Stimulated activated naive B cell treated with anti-CD40 and anti-IgM and Interleukin-4, amounts not matched to agents 10 μg/mL and 1 μg/mL and 100 μg/mL, for 72 hours (primary cell): Measurements from ENCODE around the gene KRTAP4-5.
"Not testable (repeated sequence)": the region's sequence is repeated elsewhere in the genome, so short reads cannot be mapped to it uniquely, and the experiment has no call there.

Experiments
- ATAC-seq, 2 donors: fragments of 150-1000 bp; cut with Tn5 transposase; replicated peaks; 2 replicates each; pipeline ENCODE4 v1.10.0; 2021; ENCODE audit warnings: moderate library complexity in 1 of 2
- DNase-seq: peaks from one replicate; pipeline ENCODE4 v3.0.0; 2021
- H3K27ac Mint-ChIP-seq: one replicate; pipeline ENCODE4 v1.8.0; 2022; ENCODE audit warnings: mild to moderate bottlenecking, mixed read lengths
- H3K27me3 Mint-ChIP-seq, 2 donors: one replicate each; pipeline ENCODE4 v1.8.0; 2022; ENCODE audit warnings: mixed read lengths in 2 of 2
- H3K36me3 Mint-ChIP-seq, 2 donors: one replicate each; pipeline ENCODE4 v1.8.0; 2022; ENCODE audit warnings: mixed read lengths in 2 of 2, mild to moderate bottlenecking in 1 of 2
- H3K4me1 Mint-ChIP-seq, 2 donors: one replicate each; pipeline ENCODE4 v1.8.0; 2022; ENCODE audit warnings: mixed read lengths in 2 of 2, mild to moderate bottlenecking in 1 of 2
- H3K4me3 Mint-ChIP-seq, 2 donors: one replicate each; pipeline ENCODE4 v1.8.0; 2022; ENCODE audit warnings: mild to moderate bottlenecking in 2 of 2, mixed read lengths in 2 of 2, moderate library complexity in 1 of 2
- H3K9me3 Mint-ChIP-seq, 2 donors: one replicate each; pipeline ENCODE4 v1.8.0; 2022; ENCODE audit warnings: mixed read lengths in 2 of 2, mild to moderate bottlenecking in 1 of 2

The KRTAP4-5 gene

DNA sequence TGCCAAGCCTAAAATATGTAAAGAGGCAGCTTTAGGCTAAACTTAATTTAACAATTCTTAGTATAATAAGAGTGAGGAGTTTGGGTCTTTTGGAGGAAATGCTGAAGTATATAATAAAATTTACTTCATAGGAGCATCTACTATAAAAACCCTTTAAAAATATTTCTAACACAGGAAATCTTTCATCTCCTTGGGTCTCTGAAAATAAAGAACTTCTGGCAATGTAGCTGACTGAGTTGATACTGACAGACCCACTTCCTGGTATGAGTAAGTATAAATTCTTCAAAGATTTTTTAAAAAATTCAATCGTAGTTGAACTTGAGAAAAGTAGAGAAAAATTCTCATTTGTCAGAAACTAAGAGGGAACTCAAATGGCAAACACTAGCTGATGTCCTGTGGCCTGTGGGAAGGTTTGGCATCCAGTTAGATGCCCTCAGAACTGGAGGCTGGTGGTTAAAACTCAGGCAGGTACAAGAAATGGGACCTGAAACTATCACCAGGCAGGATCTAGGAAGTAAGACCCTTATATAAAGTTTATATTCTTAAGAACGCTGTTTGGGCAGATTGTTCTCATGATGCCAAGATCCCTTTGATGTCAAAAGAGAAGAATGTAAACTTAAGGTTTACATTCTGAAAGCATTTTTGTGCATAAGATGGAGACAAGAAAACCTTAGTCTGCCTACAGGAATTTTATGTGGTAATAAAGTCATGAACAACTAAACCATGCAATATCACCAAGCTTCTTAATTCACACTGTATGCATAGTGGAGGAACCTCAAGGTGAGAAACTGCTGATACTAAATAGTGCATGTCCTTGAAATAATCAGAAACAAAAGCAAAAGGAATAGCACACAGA is 15.5 kb downstream of the KRTAP4-5 start:
- Mint-ChIP-seq H3K4me3 (no peak overlapping the region), H3K27ac (peak overlapping the region; percentile 69), H3K36me3 (peaks cover 0 to 14% of the 10 kb centered on the region in 2 donors), H3K4me1 (peaks cover 14 to 27% of the 10 kb centered on the region in 2 donors), H3K27me3 (no peaks in the 10 kb centered on the region), H3K9me3 (peaks cover 7 to 14% of the 10 kb centered on the region in 2 donors)
- DNase-seq (no peak), ATAC-seq (no peak)

DNA sequence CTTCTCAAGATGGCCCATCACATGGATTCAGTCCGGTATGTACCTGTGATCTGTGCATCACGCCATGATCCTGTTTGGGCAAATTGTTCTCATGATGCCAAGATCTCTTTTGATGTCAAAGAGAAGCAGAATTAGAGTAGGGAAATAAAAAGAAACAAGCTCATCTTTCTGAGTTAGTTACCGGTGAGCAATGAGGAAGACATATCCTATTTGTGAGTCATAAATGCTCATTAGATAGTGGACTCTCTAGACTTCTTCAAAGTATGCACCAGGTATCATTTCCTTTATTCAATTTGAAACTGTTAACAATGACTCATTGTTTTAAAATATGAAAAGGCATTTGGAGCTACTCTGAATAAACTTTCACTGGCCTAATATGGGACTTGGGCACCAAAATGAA is 17.6 kb downstream of the KRTAP4-5 start:
- DNase-seq (no peak), ATAC-seq (peak; percentile 99 to 100)
- peaks cover 2 to 5% of the 10 kb centered on the region in 2 donors for H3K9me3 Mint-ChIP-seq
- peak overlapping the region; percentile 48 for H3K27ac Mint-ChIP-seq
- H3K4me3 Mint-ChIP-seq: peak overlapping the region in 1 of 2 donors; percentile 7
- peaks cover 0 to 1% of the 10 kb centered on the region in 2 donors for H3K36me3 Mint-ChIP-seq
- no peaks in the 10 kb centered on the region for H3K27me3 Mint-ChIP-seq
- peaks cover 20 to 32% of the 10 kb centered on the region in 2 donors for H3K4me1 Mint-ChIP-seq

DNA sequence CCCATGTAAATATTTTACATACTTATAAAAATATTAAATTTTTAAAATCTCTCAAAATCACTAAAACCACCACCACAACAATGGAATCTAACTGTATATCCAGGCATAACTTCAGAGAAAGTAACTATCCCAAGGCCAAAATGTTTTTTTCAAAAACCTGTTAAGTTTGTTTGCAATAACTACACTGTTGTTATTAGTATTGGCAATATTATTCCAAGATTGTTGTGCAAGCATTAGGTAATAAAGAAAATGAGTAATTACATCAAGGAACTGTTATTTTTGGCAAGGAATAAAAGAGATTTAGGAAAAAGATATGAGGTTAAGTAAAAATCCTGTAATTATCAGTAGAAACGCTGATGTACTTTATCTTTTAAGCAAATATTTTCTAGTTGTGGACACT is 22.3 kb downstream of the KRTAP4-5 start:
- ATAC-seq (no peak), DNase-seq (no peak)
- Mint-ChIP-seq H3K9me3 (peaks cover 2 to 5% of the 10 kb centered on the region in 2 donors), H3K27ac (no peak overlapping the region), H3K36me3 (peaks cover 0 to 8% of the 10 kb centered on the region in 2 donors), H3K27me3 (no peaks in the 10 kb centered on the region), H3K4me3 (no peak overlapping the region), H3K4me1 (peaks cover 33 to 53% of the 10 kb centered on the region in 2 donors)

DNA sequence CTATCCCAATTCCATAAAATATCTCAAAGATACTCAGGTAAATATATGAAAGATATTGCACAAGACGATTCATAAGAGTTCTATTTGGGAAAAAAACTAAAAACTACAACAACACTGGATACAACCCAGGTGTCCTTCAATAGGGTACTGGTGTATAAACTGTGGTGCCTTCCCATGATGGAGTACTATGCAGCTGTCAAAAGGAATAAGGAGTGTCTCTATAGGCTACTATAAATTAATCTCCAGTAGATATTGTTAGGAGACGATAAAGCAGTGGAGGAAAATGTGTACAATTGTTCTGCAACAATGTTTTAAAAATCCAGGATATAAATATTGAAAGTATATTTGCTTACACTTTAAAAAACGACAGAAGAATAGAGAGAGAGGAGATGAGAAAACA is 23.2 kb downstream of the KRTAP4-5 start:
- Mint-ChIP-seq H3K4me1 (peaks cover 27 to 43% of the 10 kb centered on the region in 2 donors), H3K4me3 (no peak overlapping the region), H3K36me3 (peaks cover 0 to 9% of the 10 kb centered on the region in 2 donors), H3K27ac (no peak overlapping the region), H3K9me3 (peaks cover 3 to 7% of the 10 kb centered on the region in 2 donors), H3K27me3 (no peaks in the 10 kb centered on the region)
- DNase-seq: no peak
- no peak for ATAC-seq

DNA sequence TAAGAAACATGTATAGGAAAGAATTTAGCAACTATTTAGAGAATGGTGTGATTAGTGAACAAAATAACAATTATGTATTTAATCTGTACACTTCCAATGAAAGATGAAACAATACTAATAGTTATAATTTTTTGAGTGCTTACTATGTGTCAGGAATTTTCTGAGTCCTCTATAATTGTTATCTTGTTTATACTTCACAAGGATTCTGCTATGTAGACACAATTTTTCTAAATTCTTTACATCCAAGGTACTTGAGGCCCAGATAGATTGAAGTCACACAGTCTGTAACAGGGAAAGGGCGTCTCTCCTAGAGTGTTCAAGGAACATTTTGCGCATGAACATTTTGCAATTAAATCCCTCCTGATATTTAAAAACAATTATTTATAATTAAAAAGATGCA is 24.6 kb downstream of the KRTAP4-5 start:
- ATAC-seq (no peak), DNase-seq (no peak)
- Mint-ChIP-seq H3K4me1 (peaks cover 26 to 41% of the 10 kb centered on the region in 2 donors), H3K27ac (no peak overlapping the region), H3K27me3 (no peaks in the 10 kb centered on the region), H3K36me3 (peaks cover 0 to 9% of the 10 kb centered on the region in 2 donors), H3K4me3 (no peak overlapping the region), H3K9me3 (peaks cover 3 to 7% of the 10 kb centered on the region in 2 donors)

DNA sequence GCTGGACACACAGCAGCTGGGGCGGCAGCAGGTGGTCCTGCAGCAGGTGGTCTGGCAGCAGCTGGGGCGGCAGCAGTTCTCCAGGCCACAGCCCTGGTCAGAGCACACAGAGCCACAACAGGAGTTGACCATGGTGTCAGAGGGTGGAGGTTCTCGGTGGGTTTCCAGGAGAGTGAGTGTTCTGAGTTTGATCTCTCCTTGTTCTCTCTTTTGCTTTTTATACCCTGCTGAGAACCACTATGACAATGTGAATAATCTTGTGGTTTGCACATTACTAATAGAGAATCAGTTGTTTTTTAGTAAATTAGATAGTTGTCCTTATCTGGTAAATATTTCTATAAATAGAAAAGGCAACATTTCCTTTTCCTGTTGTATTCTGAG is 25.6 kb downstream of the KRTAP4-5 start, which contains the start of gene KRTAP4-12:
KRTAP4-12 (minus strand) TSS at position 192 of the 381 bp plus-strand sequence; CDS start at position 132, 60 bp downstream.
- not testable (repeated sequence) for H3K9me3 Mint-ChIP-seq, DNase-seq, H3K27me3 Mint-ChIP-seq, H3K36me3 Mint-ChIP-seq
- peaks cover 29 to 46% of the 10 kb centered on the region in 2 donors for H3K4me1 Mint-ChIP-seq
- peak within 1 kb of the TSS; percentile 76 for H3K27ac Mint-ChIP-seq
- ATAC-seq: peak; percentile 27 to 43
- H3K4me3 Mint-ChIP-seq: peak within 1 kb of the TSS; percentile 17 to 55

DNA sequence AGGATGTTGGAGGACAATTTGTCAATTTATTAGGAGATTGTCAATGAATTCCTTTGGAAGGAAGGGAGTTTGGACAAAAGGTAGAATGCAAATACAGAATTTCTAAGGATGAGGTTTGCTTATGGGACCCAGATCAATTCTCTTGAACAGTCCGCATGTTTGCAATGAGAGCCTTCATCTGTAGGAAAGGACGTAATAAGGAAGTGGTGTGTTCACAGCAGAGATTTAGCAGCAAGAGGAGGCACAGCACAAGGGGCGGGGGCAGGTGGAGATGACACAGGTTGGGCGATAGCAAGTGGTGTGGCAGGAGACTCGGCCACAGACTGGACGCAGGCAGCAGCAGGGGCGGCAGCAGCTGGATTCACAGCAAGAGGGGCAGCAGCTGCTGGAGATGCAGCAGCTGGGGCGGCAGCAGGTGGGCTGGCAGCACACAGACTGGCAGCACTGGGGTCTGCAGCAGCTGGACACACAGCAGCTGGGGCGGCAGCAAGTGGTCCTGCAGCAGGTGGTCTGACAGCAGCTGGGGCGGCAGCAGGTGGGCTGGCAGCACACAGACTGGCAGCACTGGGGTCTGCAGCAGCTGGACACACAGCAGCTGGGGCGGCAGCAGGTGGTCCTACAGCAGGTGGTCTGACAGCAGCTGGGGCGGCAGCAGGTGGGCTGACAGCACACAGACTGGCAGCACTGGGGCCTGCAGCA is 26.2 kb downstream of the KRTAP4-5 start:
- Mint-ChIP-seq H3K27ac (peak overlapping the region; percentile 76), H3K4me3 (peak overlapping the region; percentile 12 to 55), H3K4me1 (peaks cover 28 to 51% of the 10 kb centered on the region in 2 donors)
- peak in 1 of 2 donors; percentile 46 for ATAC-seq
- H3K36me3 Mint-ChIP-seq, H3K9me3 Mint-ChIP-seq, DNase-seq, H3K27me3 Mint-ChIP-seq: not testable (repeated sequence)

DNA sequence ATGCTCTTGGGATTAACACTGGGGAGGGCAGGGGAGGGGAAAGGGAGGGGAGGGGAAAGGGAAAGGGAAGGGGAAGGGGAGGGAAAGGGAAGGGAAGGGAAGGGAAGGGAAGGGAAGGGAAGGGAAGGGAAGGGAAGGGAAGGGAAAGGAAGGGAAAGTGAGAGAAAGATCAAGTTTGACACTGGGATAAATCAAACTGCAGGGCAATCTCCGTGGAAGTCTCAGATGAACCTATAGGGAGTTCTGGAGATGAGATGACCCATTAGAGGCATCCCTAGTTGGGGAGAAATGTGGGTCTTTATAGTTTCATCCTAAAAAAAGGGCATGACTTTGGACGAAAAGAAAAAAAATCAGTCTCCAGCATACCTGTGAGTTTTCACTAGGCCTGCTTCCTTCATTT is 27.9 kb downstream of the KRTAP4-5 start:
- H3K36me3 Mint-ChIP-seq: peaks cover 0 to 9% of the 10 kb centered on the region in 2 donors
- peaks cover 34 to 63% of the 10 kb centered on the region in 2 donors for H3K4me1 Mint-ChIP-seq
- ATAC-seq (no peak), DNase-seq (no peak)
- no peak overlapping the region for H3K4me3 Mint-ChIP-seq
- peaks cover 3 to 7% of the 10 kb centered on the region in 2 donors for H3K9me3 Mint-ChIP-seq
- H3K27ac Mint-ChIP-seq: no peak overlapping the region
- H3K27me3 Mint-ChIP-seq: no peaks in the 10 kb centered on the region

DNA sequence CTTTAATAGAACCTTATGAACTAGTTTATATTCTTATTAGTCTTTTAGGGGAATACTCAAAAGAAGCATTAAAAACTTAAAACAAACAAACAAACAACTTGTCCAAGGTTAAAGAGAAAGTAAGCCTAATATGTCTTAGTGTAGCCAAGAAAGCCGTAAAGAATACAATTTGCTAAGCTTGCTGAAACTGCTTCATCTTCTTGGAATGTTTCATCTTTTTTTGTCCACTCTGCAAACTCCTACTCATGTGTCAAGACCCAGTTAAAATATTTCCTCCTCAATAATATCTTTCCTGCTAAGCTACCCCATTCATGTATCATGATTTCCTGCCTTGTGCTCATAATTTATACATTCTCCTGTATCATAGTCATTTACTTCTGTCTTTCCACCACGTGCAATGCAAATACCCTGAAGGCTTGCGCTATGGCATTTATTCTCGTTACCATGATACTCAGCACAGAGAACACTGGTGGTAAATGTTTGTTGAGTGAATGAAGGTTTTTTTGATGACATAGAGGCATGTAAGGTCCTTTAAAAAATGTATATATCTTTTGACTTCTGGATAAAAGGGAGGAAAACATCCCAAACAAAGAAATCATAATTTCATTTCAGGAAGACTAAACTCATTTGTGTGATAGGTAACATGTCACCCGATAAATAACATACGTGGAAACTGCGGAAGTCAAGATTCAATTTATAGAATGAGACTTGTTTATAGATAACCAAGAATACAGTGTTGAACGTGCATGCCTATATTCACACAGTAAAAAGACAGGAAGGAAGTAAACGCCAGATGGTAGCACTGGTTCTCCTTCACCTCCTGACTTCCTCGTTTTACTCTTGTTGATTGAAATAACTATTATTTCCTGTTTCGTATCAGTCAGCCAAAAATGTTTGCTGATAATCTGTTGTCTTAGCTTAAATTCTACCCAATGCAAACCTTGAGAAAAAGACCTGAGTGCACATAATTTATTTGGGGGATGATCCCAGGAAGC is 29.6 kb downstream of the KRTAP4-5 start:
- Mint-ChIP-seq H3K4me3 (peak overlapping the region; percentile 57 to 69), H3K27ac (peak overlapping the region; percentile 88), H3K4me1 (peaks cover 44 to 74% of the 10 kb centered on the region in 2 donors)
- not testable (repeated sequence) for DNase-seq, H3K36me3 Mint-ChIP-seq, H3K27me3 Mint-ChIP-seq, H3K9me3 Mint-ChIP-seq
- peak; percentile 75 to 78 for ATAC-seq

DNA sequence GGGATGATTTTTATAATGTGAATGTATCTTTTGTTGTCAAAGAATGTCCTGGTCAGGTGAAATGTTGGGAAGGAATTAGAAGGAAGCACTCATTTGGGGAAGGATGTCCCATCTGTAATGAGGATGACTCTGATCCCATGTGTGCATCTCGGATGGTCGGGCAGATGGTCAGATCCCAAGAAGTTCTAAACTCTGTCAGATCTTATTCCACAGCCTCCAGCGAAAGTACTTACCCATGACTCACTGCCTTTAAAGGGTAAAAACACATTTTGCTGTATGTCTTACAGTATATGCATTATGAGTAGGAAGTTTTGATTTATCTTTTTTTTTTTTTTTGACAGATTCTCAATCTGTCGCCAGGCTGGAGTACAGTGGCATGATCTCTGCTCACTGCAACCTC is 30.9 kb downstream of the KRTAP4-5 start:
- H3K9me3 Mint-ChIP-seq: peaks cover 3 to 4% of the 10 kb centered on the region in 2 donors
- H3K4me1 Mint-ChIP-seq: peaks cover 37 to 62% of the 10 kb centered on the region in 2 donors
- no peaks in the 10 kb centered on the region for H3K27me3 Mint-ChIP-seq
- peaks cover 0 to 15% of the 10 kb centered on the region in 2 donors for H3K36me3 Mint-ChIP-seq
- H3K27ac Mint-ChIP-seq: no peak overlapping the region
- DNase-seq: no peak
- H3K4me3 Mint-ChIP-seq: no peak overlapping the region
- no peak for ATAC-seq

DNA sequence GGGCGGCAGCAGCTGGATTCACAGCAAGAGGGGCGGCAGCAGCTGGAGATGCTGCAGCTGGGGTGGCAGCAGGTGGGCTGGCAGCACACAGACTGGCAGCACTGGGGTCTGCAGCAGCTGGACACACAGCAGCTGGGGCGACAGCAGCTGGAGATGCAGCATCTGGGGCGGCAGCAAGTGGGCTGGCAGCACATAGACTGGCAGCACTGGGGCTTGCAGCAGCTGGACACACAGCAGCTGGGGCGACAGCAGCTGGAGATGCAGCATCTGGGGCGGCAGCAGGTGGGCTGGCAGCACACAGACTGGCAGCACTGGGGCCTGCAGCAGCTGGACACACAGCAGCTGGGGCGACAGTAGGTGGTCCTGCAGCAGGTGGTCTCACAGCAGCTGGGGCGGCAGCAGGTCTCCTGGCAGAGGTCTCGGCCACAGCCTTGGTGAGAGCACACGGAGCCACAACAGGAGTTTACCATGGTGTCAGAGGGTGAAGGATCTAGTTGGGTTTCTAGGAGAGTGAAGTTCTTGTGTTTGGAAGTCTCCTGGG is 31.7 kb downstream of the KRTAP4-5 start, which contains the start of gene KRTAP4-11:
KRTAP4-11 (minus strand) TSS at position 528 of the 541 bp plus-strand sequence; CDS start at position 470, 58 bp downstream.
- ATAC-seq, H3K27me3 Mint-ChIP-seq, H3K9me3 Mint-ChIP-seq, H3K36me3 Mint-ChIP-seq, H3K27ac Mint-ChIP-seq, H3K4me3 Mint-ChIP-seq, DNase-seq: not testable (repeated sequence)
- peaks cover 31 to 54% of the 10 kb centered on the region in 2 donors for H3K4me1 Mint-ChIP-seq

DNA sequence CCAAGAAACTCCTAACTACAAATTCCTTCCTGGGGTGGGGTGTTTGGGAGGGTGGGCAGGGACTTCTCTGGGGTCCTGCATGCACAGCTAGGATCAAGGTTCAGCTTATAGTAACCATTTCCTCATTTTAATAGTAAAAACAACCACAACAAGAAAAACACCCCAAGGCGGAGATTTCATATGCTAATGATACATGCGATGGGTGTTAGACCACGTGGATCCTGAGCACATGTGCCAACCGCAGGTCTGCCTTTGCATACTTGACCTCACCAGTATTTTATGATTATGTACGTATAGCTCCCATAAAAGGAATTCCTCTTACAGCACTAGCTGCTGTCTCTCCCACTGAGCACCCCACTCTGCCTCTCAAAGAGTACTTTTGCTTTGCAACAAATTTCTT is 33.3 kb downstream of the KRTAP4-5 start:
- Mint-ChIP-seq H3K9me3 (peaks cover 0 to 2% of the 10 kb centered on the region in 2 donors), H3K36me3 (peaks cover 5 to 7% of the 10 kb centered on the region in 2 donors), H3K4me1 (peaks cover 29 to 52% of the 10 kb centered on the region in 2 donors), H3K27ac (peak overlapping the region; percentile 53), H3K4me3 (peak overlapping the region in 1 of 2 donors; percentile 28), H3K27me3 (no peaks in the 10 kb centered on the region)
- peak; percentile 24 for DNase-seq
- peak; percentile 78 to 85 for ATAC-seq

DNA sequence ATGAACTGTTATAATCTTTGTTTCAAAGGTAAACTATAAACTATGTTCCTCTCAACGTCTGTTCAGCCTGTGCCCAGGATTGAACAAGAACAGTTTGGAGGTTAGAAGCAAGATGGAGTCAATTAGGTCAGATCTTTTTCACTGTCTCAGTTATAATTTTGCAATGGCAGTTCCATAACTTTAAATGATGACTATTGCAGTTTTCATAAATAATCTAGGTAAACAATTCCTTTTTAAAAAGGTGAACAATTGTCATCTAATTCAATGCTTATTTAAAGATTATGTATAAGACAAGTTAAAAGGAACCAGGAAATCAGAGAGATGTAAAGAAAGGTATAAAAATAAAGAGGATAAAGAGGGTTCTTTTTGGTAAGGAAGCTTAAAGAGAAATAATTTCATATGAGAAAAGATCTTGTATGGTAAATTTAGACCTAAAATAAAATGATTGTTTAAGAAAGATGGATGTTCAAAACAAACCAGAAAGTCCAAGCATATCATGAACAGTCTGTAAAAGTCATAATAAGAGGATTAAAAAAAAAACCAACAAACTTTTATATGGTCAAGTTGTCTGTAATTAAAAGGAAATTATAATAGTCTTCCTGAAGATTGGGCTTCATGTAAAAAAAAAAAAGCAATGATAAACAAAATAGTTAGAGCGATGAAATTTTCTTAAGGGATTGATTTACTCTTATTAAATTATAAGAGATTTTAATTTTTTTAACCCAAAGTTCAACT is 38.3 kb downstream of the KRTAP4-5 start:
- Mint-ChIP-seq H3K36me3 (peaks cover 7 to 12% of the 10 kb centered on the region in 2 donors), H3K4me1 (peaks cover 26 to 41% of the 10 kb centered on the region in 2 donors), H3K4me3 (no peak overlapping the region), H3K27me3 (no peaks in the 10 kb centered on the region), H3K27ac (no peak overlapping the region), H3K9me3 (no peaks in the 10 kb centered on the region)
- no peak for DNase-seq
- no peak for ATAC-seq
